Endodermal cell (in vitro differentiated cells): Measurements from ENCODE around the gene LRTM2. TPM values are rescaled to one million over a fixed set of nuclear protein-coding genes. Genes with fewer than 3 reads are reported as not detected.

Experiments
- DNase-seq: peaks from one replicate; pipeline ENCODE4 v3.0.0-alpha.2; 2017
- H3K27ac ChIP-seq: 2 replicates; pipeline ENCODE4 v1.5.1; 2013; ENCODE audit warnings: mild to moderate bottlenecking, low read depth, low read length, moderate library complexity
- H3K27me3 ChIP-seq: 2 replicates; pipeline ENCODE4 v1.6.1; 2013; ENCODE audit warnings: mild to moderate bottlenecking, low read length, moderate library complexity; ENCODE audit not compliant: insufficient read depth, control insufficient read depth, poor library complexity, severe bottlenecking
- H3K36me3 ChIP-seq: 2 replicates; pipeline ENCODE4 v1.7.0; 2013; ENCODE audit warnings: mild to moderate bottlenecking, low read length, moderate library complexity; ENCODE audit not compliant: control insufficient read depth, insufficient read depth
- H3K4me1 ChIP-seq: one replicate; pipeline ENCODE4 v1.7.0; 2013; ENCODE audit warnings: low read length; ENCODE audit not compliant: control insufficient read depth, insufficient read depth
- H3K4me3 ChIP-seq: 2 replicates; pipeline ENCODE4 v1.5.1; 2013; ENCODE audit warnings: mild to moderate bottlenecking, low read length, moderate library complexity
- H3K9ac ChIP-seq: 2 replicates; pipeline ENCODE4 v1.6.1; 2013; ENCODE audit warnings: mild to moderate bottlenecking, low read length, moderate library complexity; ENCODE audit not compliant: poor library complexity, severe bottlenecking; ENCODE audit errors: extremely low read depth
- H3K9me3 ChIP-seq: 2 replicates; pipeline ENCODE4 v1.6.1; 2013; ENCODE audit warnings: mild to moderate bottlenecking, low read length, moderate library complexity; ENCODE audit not compliant: control insufficient read depth
- H3K27ac Mint-ChIP-seq: 2 replicates; pipeline ENCODE4 v1.8.0; 2020; ENCODE audit warnings: mixed read lengths
- H3K27me3 Mint-ChIP-seq: 2 replicates; pipeline ENCODE4 v1.8.0; 2021; ENCODE audit warnings: mild to moderate bottlenecking, mixed read lengths; ENCODE audit not compliant: insufficient read depth
- H3K36me3 Mint-ChIP-seq: 2 replicates; pipeline ENCODE4 v1.8.0; 2020; ENCODE audit warnings: low read depth, mixed read lengths
- H3K4me1 Mint-ChIP-seq: 2 replicates; pipeline ENCODE4 v1.8.0; 2020; ENCODE audit warnings: mixed read lengths
- H3K4me3 Mint-ChIP-seq: 2 replicates; pipeline ENCODE4 v1.8.0; 2020; ENCODE audit warnings: mild to moderate bottlenecking, moderate library complexity, mixed read lengths
- H3K9me3 Mint-ChIP-seq: 2 replicates; pipeline ENCODE4 v1.8.0; 2020; ENCODE audit warnings: mild to moderate bottlenecking, mixed read lengths
- WGBS, 2 experiments: methylation state at CpG; one replicate each; pipeline versions ENCODE4 v1.1.5 to v1.1.7; 2013; ENCODE audit warnings: missing lambda C conversion rate in 2 of 2, mixed read lengths in 1 of 2; ENCODE audit not compliant: insufficient coverage in 1 of 2, insufficient read length in 1 of 2; 5-methylcytosine and 5-hydroxymethylcytosine counted together
- total RNA-seq, 2 donors: library from RNA; stranded (reverse); fragmentation: NEBNext Ultra II Directional in 1 of 2; extraction: Animal tissue kit (Norgen Biotek cat#: 25700) in 1 of 2; gene quantifications; 2 replicates in 1 of 2; 3 replicates in 1 of 2; pipeline ENCODE4 v1.2.1, GENCODE V29; 2021
- TF ChIP-seq, protein P1 (sequence below): fragments of 200-600 bp; sonication (generic); conservative IDR thresholded peaks from 2 replicates; pipeline ENCODE4 v1.5.0; 2021; ENCODE audit warnings: antibody characterized with exemption, mild to moderate bottlenecking

The LRTM2 gene
- total RNA-seq, 2 donors from 2014 or later = 0.40 TPM

DNA sequence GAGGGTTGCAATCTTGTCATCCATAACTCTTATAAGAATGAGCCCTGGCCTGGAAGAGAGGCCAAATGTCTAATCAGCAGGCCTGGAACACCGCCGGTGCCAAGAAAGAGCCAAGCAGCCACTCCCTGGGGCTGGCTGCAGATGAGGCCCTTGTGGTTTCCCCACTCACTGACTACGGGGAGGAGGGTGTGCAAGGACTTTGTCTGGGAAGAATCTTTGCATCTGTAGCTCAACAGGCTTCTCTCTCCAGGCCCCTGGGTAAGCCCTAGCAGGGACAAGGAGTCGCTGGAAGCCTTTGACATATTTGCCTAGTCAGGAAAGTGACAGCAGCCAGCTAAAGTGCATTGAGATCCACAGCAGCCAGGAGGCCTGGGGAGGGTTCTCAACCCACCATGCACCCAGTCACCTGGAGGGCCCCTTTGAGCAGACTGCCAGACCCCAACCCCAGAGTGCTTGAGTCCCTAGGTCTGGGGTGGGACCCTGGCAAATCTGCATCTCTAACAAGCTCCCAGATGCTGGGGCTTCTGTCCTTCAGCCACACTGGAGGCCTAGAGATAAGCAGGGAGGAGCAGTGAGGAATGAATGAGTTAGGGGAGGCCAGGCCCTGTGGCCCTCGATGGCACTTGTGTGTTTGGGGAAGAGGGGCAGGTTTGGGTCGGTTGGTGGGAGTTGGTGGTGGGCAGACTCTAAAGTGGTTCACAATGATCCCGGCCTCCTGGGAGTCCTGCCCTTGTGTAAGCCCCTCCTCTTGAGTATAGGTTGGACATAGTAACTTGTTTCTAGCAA is 13.9 kb upstream of the LRTM2 start:
- Histone ChIP-seq H3K36me3 (no peaks in the 10 kb centered on the region), H3K9ac (no peak overlapping the region), H3K4me3 (no peak overlapping the region), H3K9me3 (no peaks in the 10 kb centered on the region), H3K4me1 (no peaks in the 10 kb centered on the region), H3K27me3 (no peaks in the 10 kb centered on the region), H3K27ac (no peak overlapping the region)
- peaks cover 2% of the 10 kb centered on the region for H3K4me1 Mint-ChIP-seq
- DNase-seq = no peak
- H3K27ac Mint-ChIP-seq = no peak overlapping the region
- H3K27me3 Mint-ChIP-seq = no peaks in the 10 kb centered on the region
- no peaks in the 10 kb centered on the region for H3K9me3 Mint-ChIP-seq
- H3K4me3 Mint-ChIP-seq = no peak overlapping the region
- TF ChIP-seq, protein P1, sequence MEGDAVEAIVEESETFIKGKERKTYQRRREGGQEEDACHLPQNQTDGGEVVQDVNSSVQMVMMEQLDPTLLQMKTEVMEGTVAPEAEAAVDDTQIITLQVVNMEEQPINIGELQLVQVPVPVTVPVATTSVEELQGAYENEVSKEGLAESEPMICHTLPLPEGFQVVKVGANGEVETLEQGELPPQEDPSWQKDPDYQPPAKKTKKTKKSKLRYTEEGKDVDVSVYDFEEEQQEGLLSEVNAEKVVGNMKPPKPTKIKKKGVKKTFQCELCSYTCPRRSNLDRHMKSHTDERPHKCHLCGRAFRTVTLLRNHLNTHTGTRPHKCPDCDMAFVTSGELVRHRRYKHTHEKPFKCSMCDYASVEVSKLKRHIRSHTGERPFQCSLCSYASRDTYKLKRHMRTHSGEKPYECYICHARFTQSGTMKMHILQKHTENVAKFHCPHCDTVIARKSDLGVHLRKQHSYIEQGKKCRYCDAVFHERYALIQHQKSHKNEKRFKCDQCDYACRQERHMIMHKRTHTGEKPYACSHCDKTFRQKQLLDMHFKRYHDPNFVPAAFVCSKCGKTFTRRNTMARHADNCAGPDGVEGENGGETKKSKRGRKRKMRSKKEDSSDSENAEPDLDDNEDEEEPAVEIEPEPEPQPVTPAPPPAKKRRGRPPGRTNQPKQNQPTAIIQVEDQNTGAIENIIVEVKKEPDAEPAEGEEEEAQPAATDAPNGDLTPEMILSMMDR = no peak
- 93 to 95% methylated on average over 5 to 7 of the region's 7 CpGs for WGBS, 2 experiments
- no peaks in the 10 kb centered on the region for H3K36me3 Mint-ChIP-seq

DNA sequence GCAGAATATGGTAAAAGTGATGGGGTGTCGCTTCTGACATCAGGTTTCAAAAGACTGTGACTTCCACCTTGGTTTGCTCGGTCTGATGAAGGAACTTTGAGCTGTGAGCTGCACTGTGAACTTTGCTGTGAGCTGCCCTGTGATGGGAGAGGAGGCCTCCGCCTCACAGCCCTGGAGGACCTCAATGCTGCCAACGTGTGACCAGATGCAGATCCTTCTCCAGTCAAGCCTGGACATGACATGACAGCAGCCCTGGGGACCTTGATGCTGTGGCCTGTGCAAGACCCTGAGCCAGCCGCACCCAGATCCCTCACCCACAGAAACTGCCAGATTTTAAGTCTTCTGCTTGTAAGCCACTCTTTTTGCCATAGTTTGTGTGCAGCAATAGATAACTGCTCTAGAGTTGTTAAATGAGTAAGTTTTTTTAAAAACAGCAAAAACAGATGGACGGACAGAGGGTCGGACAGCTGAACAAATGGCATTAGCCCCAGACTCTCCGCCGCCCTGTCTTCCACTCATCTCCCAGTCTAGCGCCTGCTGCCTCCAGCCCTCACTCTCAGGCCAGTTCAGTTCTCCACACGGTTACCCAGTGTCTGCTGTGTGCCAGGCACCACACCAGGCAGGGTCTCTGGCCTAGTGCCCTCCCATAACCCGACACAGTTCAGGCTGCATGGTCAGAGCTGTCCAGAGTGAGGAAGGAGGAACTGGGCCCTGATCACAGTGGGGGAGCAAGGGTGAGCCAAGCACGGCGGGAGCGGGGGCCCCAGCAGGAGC is 13.1 kb upstream of the LRTM2 start:
- no peaks in the 10 kb centered on the region for H3K27me3 Mint-ChIP-seq
- H3K9me3 Mint-ChIP-seq = no peaks in the 10 kb centered on the region
- 91 to 96% methylated on average over 11 to 15 of the region's 15 CpGs for WGBS, 2 experiments
- Histone ChIP-seq H3K9ac (no peak overlapping the region), H3K4me1 (no peaks in the 10 kb centered on the region), H3K27me3 (no peaks in the 10 kb centered on the region), H3K9me3 (no peaks in the 10 kb centered on the region), H3K27ac (no peak overlapping the region), H3K36me3 (no peaks in the 10 kb centered on the region), H3K4me3 (no peak overlapping the region)
- peaks cover 2% of the 10 kb centered on the region for H3K4me1 Mint-ChIP-seq
- H3K36me3 Mint-ChIP-seq = no peaks in the 10 kb centered on the region
- TF ChIP-seq, protein P1 = no peak
- no peak overlapping the region for H3K4me3 Mint-ChIP-seq
- H3K27ac Mint-ChIP-seq = no peak overlapping the region
- DNase-seq = no peak

DNA sequence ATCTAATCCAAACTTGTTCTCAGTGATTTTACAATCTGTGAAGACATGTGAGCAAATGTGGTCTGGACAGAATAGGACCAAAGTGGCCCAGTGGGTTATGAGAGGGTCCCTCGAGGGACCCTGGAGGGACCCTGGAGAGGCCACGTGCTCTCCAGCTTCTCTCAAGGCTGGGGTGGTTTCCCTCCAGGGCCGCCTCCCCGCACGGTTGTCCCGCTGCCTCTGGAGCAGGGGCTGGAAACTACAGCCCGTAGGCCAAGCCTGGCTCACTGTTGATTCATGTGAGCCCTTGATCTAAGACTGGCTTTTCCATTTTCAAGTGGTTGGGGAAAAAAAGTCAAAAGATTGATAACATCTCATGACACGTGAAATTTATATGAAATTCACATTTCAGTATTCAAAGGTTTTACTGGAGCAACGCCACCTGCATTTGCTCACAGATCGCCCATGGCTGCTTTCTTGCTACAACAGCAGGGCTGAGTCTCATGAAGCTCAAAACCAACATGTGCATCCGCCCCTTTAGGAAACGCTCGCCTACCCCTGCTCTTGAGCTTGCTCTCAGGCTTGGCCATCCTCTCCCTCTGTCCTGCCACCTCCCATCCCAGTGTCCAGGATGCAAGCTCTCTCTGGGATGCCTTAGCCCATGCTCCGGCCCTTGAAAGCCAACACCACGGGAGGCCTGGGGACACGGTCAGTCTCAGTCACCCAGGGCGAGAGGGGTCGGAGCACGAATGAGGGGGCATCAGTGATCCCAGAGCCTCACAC is 12.1 kb upstream of the LRTM2 start:
- Mint-ChIP-seq H3K36me3 (no peaks in the 10 kb centered on the region), H3K27me3 (no peaks in the 10 kb centered on the region), H3K4me1 (peaks cover 2% of the 10 kb centered on the region), H3K4me3 (no peak overlapping the region), H3K9me3 (no peaks in the 10 kb centered on the region), H3K27ac (no peak overlapping the region)
- Histone ChIP-seq H3K9me3 (no peaks in the 10 kb centered on the region), H3K4me3 (no peak overlapping the region), H3K9ac (no peak overlapping the region), H3K36me3 (no peaks in the 10 kb centered on the region), H3K27ac (no peak overlapping the region), H3K27me3 (no peaks in the 10 kb centered on the region), H3K4me1 (no peaks in the 10 kb centered on the region)
- DNase-seq = no peak
- TF ChIP-seq, protein P1 = no peak
- 90 to 97% methylated on average over 13 to 19 of the region's 19 CpGs for WGBS, 2 experiments
